ENCODE measurements around the gene TMEM163.
"Not testable (repeated sequence)": the region's sequence is repeated elsewhere in the genome, so short reads cannot be mapped to it uniquely, and the experiment has no call there.

The TMEM163 gene

GRCh38 chr2:134718817-134719814, at the start of gene TMEM163:
TSS of gene TMEM163 (minus strand) at chr2:134719000.
- no peak for DNase-seq

- no peak for DNase-seq
These were observed 47.8 kb upstream of the TMEM163 start for GRCh38 chr2:134766583-134766982.

DNA sequence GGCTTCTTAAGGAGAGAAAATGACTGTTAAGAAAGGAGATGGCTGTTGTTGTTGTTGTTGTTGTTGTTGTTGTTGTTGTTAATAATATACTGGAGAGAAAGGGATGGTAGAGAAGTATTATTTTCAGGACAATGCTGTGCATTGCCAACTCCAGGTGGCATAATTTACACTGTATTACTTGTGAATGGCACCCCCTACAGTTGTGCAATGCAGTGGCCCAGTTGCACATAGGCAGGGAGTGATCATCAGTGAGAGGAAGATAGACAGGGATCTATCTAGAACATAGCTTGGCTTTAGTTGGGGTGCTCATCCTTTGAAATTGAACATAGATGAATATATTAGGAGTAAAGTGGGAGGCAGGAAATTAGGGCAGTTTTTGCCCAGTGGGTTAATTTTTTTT, 47.2 kb upstream of the TMEM163 start:
- no peak for DNase-seq

- no peak for DNase-seq
These were observed 45.4 kb upstream of the TMEM163 start for GRCh38 chr2:134764164-134764563.

DNA sequence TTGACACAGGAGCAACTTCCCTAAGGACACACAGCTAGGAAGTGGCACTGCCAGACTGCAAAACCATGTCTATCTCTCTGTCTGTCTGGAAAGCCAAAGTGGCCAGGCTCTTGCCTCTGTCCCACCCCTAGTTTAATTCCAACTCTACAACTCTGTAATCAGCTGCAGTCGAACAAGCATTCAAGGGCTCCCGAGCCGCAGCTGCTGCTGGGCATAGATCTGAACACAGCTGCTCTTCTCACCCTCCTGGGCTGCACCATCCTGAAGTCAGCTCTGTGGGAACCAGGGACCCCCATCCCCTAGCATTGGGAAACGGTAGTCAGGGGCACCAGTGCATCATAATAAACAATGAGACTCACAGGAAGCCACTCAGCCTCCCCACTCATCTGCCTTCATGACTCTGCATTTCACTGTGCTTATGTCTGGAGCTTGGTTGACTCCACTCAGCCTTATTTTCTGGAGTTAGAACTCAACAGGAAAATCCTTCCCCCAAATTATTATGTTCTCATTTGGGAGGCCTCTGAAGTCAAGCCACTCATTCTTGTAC, 44.4 kb upstream of the TMEM163 start:
- DNase-seq, result no peak

DNA sequence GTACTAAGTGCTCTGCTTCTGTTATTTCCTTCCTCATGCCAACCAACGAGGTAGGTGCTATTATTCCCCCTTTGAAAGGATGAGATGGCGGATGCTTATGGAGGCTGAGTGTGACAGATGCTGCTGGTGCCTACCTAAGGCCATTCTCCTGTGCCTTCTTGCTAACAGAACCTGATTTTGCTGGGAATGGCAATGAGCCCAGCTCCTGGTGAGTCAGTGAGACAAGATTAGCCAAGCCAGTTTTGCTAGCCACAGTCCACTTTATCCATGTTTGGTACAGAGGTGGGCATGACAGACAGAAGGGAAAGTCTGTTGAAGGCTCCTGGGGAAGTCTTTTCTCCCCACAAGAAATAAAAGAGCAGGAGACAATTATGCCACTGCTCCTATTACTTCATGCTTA, 43.7 kb upstream of the TMEM163 start:
- DNase-seq, result no peak

DNA sequence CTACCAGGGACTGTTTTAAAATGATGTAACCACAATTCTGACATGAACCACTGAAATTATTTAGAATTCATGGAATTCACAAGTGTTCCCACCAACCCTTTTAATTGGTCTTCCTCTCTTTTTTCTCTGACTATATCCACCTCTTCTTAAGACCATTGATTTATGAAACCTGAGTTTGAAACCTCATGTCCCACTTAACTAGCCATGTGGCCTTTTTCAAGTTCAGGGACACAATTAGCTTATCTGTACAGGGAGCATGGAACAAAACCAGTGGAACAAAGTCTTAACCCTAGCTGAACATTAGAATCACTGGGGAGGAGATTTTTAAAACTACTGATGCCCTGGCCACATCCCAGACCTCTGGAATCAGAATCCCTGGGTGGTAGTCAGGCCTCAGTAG, 41.6 kb upstream of the TMEM163 start:
- DNase-seq, result no peak

- DNase-seq, result no peak
These were observed 39.8 kb upstream of the TMEM163 start for GRCh38 chr2:134758633-134759032.

- DNase-seq, result not testable (repeated sequence)
These were observed 33.2 kb upstream of the TMEM163 start for GRCh38 chr2:134751981-134752380.

- no peak for DNase-seq
These were observed 26.7 kb upstream of the TMEM163 start for GRCh38 chr2:134745546-134745945.

DNA sequence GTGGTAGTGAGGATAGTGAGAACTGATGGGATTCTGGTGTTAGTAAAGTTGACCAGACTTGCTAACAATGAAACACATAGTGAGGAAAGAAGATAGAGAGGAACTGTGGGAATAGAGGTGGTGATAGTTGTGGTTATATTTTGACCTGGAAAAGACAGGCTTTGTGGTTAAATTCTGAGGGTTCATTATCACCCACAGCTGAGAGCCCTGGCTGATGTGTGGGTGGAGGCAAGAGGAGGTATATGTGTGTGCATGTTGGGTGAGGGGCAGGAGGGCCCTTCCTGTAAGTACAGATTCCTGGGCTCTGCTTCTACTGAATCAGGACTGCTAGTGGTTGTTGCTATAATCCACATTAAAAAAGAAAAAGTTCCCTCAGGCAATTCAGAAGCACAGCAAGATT, 26.2 kb upstream of the TMEM163 start:
- DNase-seq, result no peak

- DNase-seq, result no peak
These were observed 21.1 kb upstream of the TMEM163 start for GRCh38 chr2:134739879-134740301.

- no peak for DNase-seq
These were observed 20.6 kb upstream of the TMEM163 start for GRCh38 chr2:134739236-134739878.

GRCh38 chr2:134738141-134738870, 19.5 kb upstream of the TMEM163 start:
- DNase-seq, result no peak

GRCh38 chr2:134737671-134738070, 18.9 kb upstream of the TMEM163 start:
- no peak for DNase-seq

- DNase-seq, result no peak
These were observed 17.5 kb upstream of the TMEM163 start for GRCh38 chr2:134736167-134736880.

DNA sequence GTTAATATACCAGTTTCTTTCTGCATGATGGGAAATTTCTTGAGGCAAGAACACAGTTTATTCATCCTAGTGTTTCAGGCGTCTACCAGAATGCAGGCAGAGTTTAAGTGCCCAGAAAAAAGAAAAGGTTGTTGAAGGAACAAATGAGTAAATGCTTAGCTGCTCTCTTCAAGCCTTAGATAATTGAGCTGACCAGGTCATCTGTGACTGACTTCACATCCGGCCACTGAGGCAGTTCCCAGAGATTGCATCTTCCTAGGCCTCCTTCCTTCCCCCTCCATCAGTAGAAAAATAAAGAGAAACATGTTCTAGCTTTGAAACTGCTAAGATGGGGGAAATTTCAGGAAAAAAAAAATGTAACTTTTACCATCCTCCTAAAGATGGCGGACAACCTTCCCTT, 9.4 kb upstream of the TMEM163 start:
- DNase-seq, result no peak

- no peak for DNase-seq
These were observed 8.6 kb upstream of the TMEM163 start for GRCh38 chr2:134727385-134727784.

DNA sequence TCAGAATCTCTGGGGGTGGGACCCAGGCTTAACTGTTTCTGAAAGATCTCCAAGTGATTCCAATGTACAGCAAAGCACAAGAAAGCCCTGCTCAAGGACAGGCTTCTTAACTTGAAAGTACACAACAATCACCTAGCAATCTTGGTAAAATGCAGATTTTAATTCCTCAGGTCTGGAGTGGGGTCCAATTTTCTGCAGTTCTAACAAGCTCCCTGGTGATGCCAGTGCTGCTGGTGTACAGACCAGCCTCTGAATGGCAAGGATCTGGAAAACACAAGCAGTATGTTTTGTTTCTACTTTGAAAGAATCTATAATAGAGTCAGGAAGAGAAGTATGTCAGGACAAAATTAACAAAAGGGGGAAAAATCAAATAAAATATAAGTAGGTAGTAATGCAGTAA, 7.8 kb upstream of the TMEM163 start:
- DNase-seq, result no peak

DNA sequence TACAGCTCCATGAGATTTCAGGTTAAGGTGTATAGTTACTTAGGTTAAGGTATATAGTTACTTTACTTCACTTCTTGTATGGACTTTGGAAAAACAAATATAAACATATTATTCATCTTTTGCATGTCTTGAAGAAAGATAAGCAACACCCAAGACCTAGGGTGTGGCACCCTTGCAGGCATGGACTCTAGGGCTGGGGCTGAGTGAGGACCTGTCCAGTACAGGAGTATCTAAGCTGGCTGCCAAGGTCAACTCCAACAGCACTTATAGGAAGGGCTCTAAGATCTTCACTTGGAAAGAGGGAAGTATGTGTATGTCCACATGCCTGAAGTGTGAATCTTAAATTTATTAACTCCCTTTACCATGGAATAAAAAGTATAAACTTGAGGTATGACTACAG, 7.1 kb upstream of the TMEM163 start:
- no peak for DNase-seq

DNA sequence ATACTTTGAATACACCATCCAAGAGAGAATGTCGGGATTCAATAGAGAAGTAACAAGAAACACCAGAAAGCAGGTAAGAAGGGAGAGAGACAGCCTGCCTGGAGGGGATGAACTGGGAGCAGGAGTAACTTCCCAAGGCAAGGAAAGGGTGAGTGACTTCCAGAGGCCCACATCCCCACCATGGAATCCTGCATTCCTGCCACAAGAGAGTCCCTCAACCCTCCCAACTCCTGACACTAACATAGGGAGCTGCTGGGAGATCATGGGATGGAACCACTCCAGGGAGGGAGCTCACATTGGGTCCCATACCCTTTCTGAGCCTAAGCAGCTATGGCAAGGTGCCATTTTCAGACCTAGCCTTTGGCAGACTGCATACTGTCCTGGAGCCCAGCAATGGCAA, 5.5 kb upstream of the TMEM163 start:
- DNase-seq, result no peak

- DNase-seq, result not testable (repeated sequence)
These were observed 4.9 kb upstream of the TMEM163 start for GRCh38 chr2:134723742-134724141.
